GM20000 (cell line): ENCODE measurements around the gene CARS2.
"Not testable (repeated sequence)": the region's sequence is repeated elsewhere in the genome, so short reads cannot be mapped to it uniquely, and the experiment has no call there.

ENCODE experiments used
- DNase-seq: peaks from one replicate; pipeline ENCODE4 v3.0.0; 2012; ENCODE audit warnings: low spot score
- TF ChIP-seq, protein P1 (sequence below): IDR thresholded peaks from 2 replicates; pipeline ENCODE4 v1.5.1; 2012; ENCODE audit warnings: mild to moderate bottlenecking, control low read depth; ENCODE audit errors: extremely low read depth, missing control alignments

Gene CARS2

GRCh38 chr13:110607675-110608224 is 98.2 kb downstream of the CARS2 start:
- TF ChIP-seq, protein P1, sequence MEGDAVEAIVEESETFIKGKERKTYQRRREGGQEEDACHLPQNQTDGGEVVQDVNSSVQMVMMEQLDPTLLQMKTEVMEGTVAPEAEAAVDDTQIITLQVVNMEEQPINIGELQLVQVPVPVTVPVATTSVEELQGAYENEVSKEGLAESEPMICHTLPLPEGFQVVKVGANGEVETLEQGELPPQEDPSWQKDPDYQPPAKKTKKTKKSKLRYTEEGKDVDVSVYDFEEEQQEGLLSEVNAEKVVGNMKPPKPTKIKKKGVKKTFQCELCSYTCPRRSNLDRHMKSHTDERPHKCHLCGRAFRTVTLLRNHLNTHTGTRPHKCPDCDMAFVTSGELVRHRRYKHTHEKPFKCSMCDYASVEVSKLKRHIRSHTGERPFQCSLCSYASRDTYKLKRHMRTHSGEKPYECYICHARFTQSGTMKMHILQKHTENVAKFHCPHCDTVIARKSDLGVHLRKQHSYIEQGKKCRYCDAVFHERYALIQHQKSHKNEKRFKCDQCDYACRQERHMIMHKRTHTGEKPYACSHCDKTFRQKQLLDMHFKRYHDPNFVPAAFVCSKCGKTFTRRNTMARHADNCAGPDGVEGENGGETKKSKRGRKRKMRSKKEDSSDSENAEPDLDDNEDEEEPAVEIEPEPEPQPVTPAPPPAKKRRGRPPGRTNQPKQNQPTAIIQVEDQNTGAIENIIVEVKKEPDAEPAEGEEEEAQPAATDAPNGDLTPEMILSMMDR = no peak

GRCh38 chr13:110606281-110606680 is 99.6 kb downstream of the CARS2 start:
- DNase-seq = not testable (repeated sequence)

More at GRCh38 chr13:110607675-110608224, 98.2 kb downstream of the CARS2 start:
- peak; percentile 75 for DNase-seq

DNA sequence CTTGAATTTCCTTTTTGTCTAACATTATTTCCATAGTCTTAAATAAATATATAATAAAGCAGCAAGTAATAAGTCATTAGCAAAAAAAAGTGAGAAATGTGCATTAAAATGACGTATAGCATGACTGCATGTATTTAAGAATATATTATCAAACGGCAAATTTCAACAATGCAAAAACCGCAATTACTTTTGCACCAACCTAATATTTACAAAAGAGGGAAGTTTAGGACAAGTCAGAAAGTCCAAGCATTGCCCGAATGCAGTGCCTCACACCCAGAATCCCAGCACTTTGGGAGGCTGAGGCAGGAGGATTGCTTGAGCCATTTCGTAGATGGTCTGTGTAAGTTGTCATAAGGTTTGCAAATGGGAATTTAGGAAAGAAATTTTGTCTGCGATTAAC is 100.8 kb downstream of the CARS2 start:
- TF ChIP-seq, protein P1 = no peak
- DNase-seq = no peak

- TF ChIP-seq, protein P1 = no peak
- no peak for DNase-seq
Measured at GRCh38 chr13:110600980-110601379, 104.9 kb downstream of the CARS2 start.

GRCh38 chr13:110600261-110600819 is 105.6 kb downstream of the CARS2 start:
- no peak for DNase-seq
- TF ChIP-seq, protein P1 = no peak

GRCh38 chr13:110597041-110597689 is 108.8 kb downstream of the CARS2 start:
- DNase-seq = no peak
- TF ChIP-seq, protein P1 = no peak

DNA sequence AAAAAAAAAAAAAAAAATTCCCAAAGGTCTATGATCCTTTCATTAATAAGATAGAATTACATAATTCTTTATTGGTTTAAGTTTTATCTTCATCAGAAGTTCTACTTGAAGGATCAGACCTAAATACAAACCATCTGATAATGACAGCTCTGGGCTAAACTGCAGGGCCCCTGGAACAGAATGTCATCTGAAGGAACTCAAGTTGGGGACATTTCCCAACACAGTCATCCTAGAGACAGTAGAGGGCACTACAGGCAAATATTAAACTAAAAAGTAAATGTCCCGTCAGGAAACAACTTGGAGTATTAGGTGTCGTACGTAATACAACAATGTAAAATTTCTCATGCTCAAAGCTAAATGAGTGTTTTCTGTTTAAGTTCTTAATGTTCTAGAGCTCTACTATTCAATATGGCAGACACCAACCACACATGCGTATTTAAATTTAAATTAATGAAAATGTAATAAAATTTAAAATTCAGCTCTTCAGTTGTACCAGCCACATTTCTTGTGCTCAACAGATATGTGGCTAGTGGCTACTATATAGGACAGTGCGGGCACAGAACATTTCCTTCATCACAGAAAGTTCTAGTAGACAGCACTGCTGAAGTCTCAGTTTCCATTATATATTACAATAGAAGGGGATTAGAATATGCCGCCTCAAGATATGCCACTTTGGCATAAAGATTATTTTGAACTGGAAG is 112.3 kb downstream of the CARS2 start:
- TF ChIP-seq, protein P1 = peak; percentile 46
- peak; percentile 78 for DNase-seq
